H1 (cell line): ENCODE data around the gene PARD3. TPM values are rescaled to one million over a fixed set of nuclear protein-coding genes. Genes with fewer than 3 reads are reported as not detected.

Source experiments
- CTCF ChIA-PET: fragments of 300-600 bp; sonication (Branson Sonifier 250); formaldehyde crosslinking; loops from one replicate; lab custom pipeline; 2021; ENCODE audit not compliant: partially characterized antibody; lab: Charles Lee
- POLR2A ChIA-PET: fragments of 300-600 bp; sonication (Branson Sonifier 250); formaldehyde crosslinking; loops from one replicate; lab custom pipeline; 2021; ENCODE audit warnings: inconsistent platforms; ENCODE audit not compliant: partially characterized antibody; lab: Charles Lee
- DNase-seq, 2 experiments: peaks; one replicate each; pipeline versions ENCODE4 v3.0.0 to v3.0.0-alpha.2; 2010 to 2022; ENCODE audit warnings: low spot score in 2 of 2, low read depth in 1 of 2, mixed read lengths in 1 of 2
- FAIRE-seq: peaks from 2 replicates; lab custom pipeline; 2011; peaks lifted over from hg19 to GRCh38; lab: Jason Lieb, UNC
- H2AFZ ChIP-seq: 2 replicates; pipeline ENCODE4 v1.8.1; 2012; ENCODE audit warnings: low read length, inconsistent platforms
- H2AK5ac ChIP-seq: 2 replicates; pipeline ENCODE4 v1.6.1; 2013; ENCODE audit warnings: low read depth, low read length
- H2BK120ac ChIP-seq: replicated peaks from 2 replicates; pipeline ENCODE3; 2013; ENCODE audit warnings: low read depth, low read length, inconsistent platforms
- H2BK12ac ChIP-seq: 2 replicates; pipeline ENCODE4 v1.6.1; 2013; ENCODE audit warnings: low read depth, low read length
- H2BK15ac ChIP-seq: 2 replicates; pipeline ENCODE4 v1.6.1; 2013; ENCODE audit warnings: low read length
- H2BK20ac ChIP-seq: 2 replicates; pipeline ENCODE4 v1.6.1; 2013; ENCODE audit warnings: low read length
- H2BK5ac ChIP-seq: 2 replicates; pipeline ENCODE4 v1.6.1; 2013; ENCODE audit warnings: low read depth, low read length
- H3K14ac ChIP-seq: 2 replicates; pipeline ENCODE4 v1.6.1; 2013; ENCODE audit warnings: inconsistent platforms; ENCODE audit not compliant: insufficient read length
- H3K18ac ChIP-seq: 2 replicates; pipeline ENCODE4 v1.6.1; 2013; ENCODE audit warnings: low read length; ENCODE audit errors: extremely low read depth
- H3K23ac ChIP-seq: 2 replicates; pipeline ENCODE4 v1.6.1; 2013; ENCODE audit warnings: inconsistent platforms; ENCODE audit not compliant: insufficient read length
- H3K23me2 ChIP-seq: 2 replicates; pipeline ENCODE4 v1.6.1; 2013; ENCODE audit warnings: low read depth, low read length
- H3K27ac ChIP-seq: 2 replicates; pipeline ENCODE4 v1.6.1; 2011; ENCODE audit warnings: low read depth, low read length, inconsistent platforms
- H3K27me3 ChIP-seq, 4 experiments: replicated peaks in 1 of 4; 1 replicate in 1 of 4; 2 replicates in 3 of 4; pipeline versions ENCODE4 v1.6.1 to v1.8.1; 2011 to 2013; ENCODE audit warnings: low read length in 3 of 4, mild to moderate bottlenecking in 3 of 4, inconsistent platforms in 2 of 4, mixed read lengths in 2 of 4, moderate library complexity in 1 of 4; ENCODE audit not compliant: control insufficient read depth in 3 of 4, insufficient read depth in 3 of 4; ENCODE audit errors: extremely low read depth in 1 of 4
- H3K36me3 ChIP-seq, 4 experiments: 2 replicates each; pipeline versions ENCODE4 v1.6.1 to v1.8.1; 2011 to 2013; ENCODE audit warnings: mild to moderate bottlenecking in 4 of 4, low read length in 3 of 4, moderate library complexity in 2 of 4, control low read depth in 1 of 4, inconsistent platforms in 1 of 4; ENCODE audit not compliant: insufficient read depth in 4 of 4, control insufficient read depth in 2 of 4
- H3K4ac ChIP-seq: replicated peaks from 2 replicates; pipeline ENCODE3; 2013; ENCODE audit warnings: low read length, low read depth, mixed read lengths, inconsistent platforms; ENCODE audit not compliant: insufficient read length
- H3K4me1 ChIP-seq, 4 experiments: replicated peaks in 1 of 4; 1 replicate in 1 of 4; 2 replicates in 3 of 4; pipeline versions ENCODE4 v1.6.1 to v1.8.1; 2011 to 2013; ENCODE audit warnings: low read length in 3 of 4, inconsistent platforms in 2 of 4, mixed read lengths in 1 of 4; ENCODE audit not compliant: insufficient read depth in 4 of 4, control insufficient read depth in 3 of 4
- H3K4me2 ChIP-seq, 2 experiments: 2 replicates each; pipeline versions ENCODE4 v1.6.1 to v1.8.1; 2011 to 2013; ENCODE audit warnings: low read depth in 2 of 2, low read length in 2 of 2, control low read depth in 1 of 2, inconsistent platforms in 1 of 2, mild to moderate bottlenecking in 1 of 2; ENCODE audit not compliant: insufficient read depth in 1 of 2
- H3K4me3 ChIP-seq, 4 experiments: fragments of 200-600, 300-600 bp in 1 of 4; sonication (generic), shearing (Covaris generic), sonication (Bioruptor Twin) in 1 of 4; 2 replicates each; pipeline versions ENCODE4 v1.5.1 to v1.8.1; 2011 to 2016; ENCODE audit warnings: low read length in 4 of 4, low read depth in 3 of 4, control low read depth in 2 of 4, inconsistent platforms in 2 of 4, mild to moderate bottlenecking in 2 of 4, mixed read lengths in 1 of 4, moderate library complexity in 1 of 4; ENCODE audit not compliant: insufficient read depth in 2 of 4; ENCODE audit errors: extremely low read depth in 1 of 4
- H3K56ac ChIP-seq: replicated peaks from 2 replicates; pipeline ENCODE3; 2013; ENCODE audit warnings: low read depth, mild to moderate bottlenecking, mixed read lengths, low read length, inconsistent platforms; ENCODE audit not compliant: insufficient read length
- H3K79me1 ChIP-seq: 2 replicates; pipeline ENCODE4 v1.6.1; 2013; ENCODE audit warnings: low read depth, low read length, control low read depth
- H3K79me2 ChIP-seq, 2 experiments: 2 replicates each; pipeline versions ENCODE4 v1.6.1 to v1.8.1; 2012 to 2013; ENCODE audit warnings: low read length in 2 of 2, mild to moderate bottlenecking in 2 of 2, inconsistent platforms in 1 of 2; ENCODE audit not compliant: insufficient read depth in 2 of 2, control insufficient read depth in 1 of 2
- H3K9ac ChIP-seq, 4 experiments: replicated peaks in 1 of 4; 1 replicate in 1 of 4; 2 replicates in 3 of 4; pipeline versions ENCODE4 v1.6.1 to v1.8.1; 2011 to 2013; ENCODE audit warnings: low read depth in 3 of 4, low read length in 3 of 4, control low read depth in 2 of 4, mild to moderate bottlenecking in 2 of 4, moderate library complexity in 2 of 4, inconsistent platforms in 1 of 4; ENCODE audit errors: extremely low read depth in 1 of 4
- H3K9me3 ChIP-seq, 2 experiments: 2 replicates each; pipeline versions ENCODE4 v1.6.1 to v1.8.1; 2012 to 2013; ENCODE audit warnings: mild to moderate bottlenecking in 2 of 2, moderate library complexity in 2 of 2, control low read depth in 1 of 2, inconsistent platforms in 1 of 2, low read depth in 1 of 2, low read length in 1 of 2, mixed read lengths in 1 of 2; ENCODE audit not compliant: insufficient read depth in 2 of 2
- H4K20me1 ChIP-seq, 2 experiments: replicated peaks in 1 of 2; 2 replicates each; pipeline versions ENCODE3 to v1.8.1; 2011 to 2013; ENCODE audit warnings: inconsistent platforms in 2 of 2, low read length in 2 of 2, mild to moderate bottlenecking in 1 of 2; ENCODE audit not compliant: insufficient read depth in 2 of 2, control insufficient read depth in 1 of 2
- H4K5ac ChIP-seq: 2 replicates; pipeline ENCODE4 v1.6.1; 2013; ENCODE audit warnings: low read length, low read depth, mixed read lengths, inconsistent platforms; ENCODE audit not compliant: insufficient read length
- H4K8ac ChIP-seq: 2 replicates; pipeline ENCODE4 v1.8.0; 2013; ENCODE audit warnings: mild to moderate bottlenecking, moderate library complexity, low read length, inconsistent platforms; ENCODE audit not compliant: insufficient read depth; ENCODE audit errors: extremely low read depth
- H4K91ac ChIP-seq: replicated peaks from 2 replicates; pipeline ENCODE3; 2013; ENCODE audit warnings: low read length, mixed read lengths, inconsistent platforms; ENCODE audit not compliant: insufficient read length
- JUN ChIP-seq: IDR thresholded peaks from 2 replicates; pipeline ENCODE4 v1.6.1; 2011; ENCODE audit warnings: low read depth, mild to moderate bottlenecking, improper control_type of control experiment, low read length
- RBBP5 ChIP-seq: IDR thresholded peaks from 2 replicates; pipeline ENCODE4 v1.7.1; 2012; ENCODE audit warnings: low read depth, mild to moderate bottlenecking, inconsistent platforms, low read length, moderate library complexity, borderline replicate concordance
- ZNF274 ChIP-seq: IDR thresholded peaks from 2 replicates; pipeline ENCODE4 v1.7.0; 2012; ENCODE audit warnings: low read length, borderline replicate concordance; ENCODE audit errors: extremely low read depth
- polyA plus RNA-seq, 7 experiments: library from polyadenylated mRNA; depleted of rRNA in 3 of 7; stranded (reverse) in 5 of 7; unstranded in 2 of 7; fragments of >200 nt in 5 of 7; fragments of 200-250 nt in 2 of 7; gene quantifications; 1 replicate in 5 of 7; 2 replicates in 1 of 7; 4 replicates in 1 of 7; pipeline versions ENCODE4 v1.2.1 to v1.2.3, GENCODE V29; 2011 to 2013; ENCODE audit warnings: missing spikeins in 2 of 7, mixed read lengths in 2 of 7
- total RNA-seq: library from RNA; stranded (reverse); fragmentation: NEBNext Ultra II Directional; extraction: Animal tissue kit (Norgen Biotek cat#: 25700); gene quantifications from 2 replicates; pipeline ENCODE4 v1.2.1, GENCODE V29; 2021

The PARD3 gene
- total and polyA plus RNA-seq, 2 of the 8 experiments (the other 6 are each of a cell fraction or from before 2014, with no cell fraction given): 19.7 to 49.1 TPM

DNA sequence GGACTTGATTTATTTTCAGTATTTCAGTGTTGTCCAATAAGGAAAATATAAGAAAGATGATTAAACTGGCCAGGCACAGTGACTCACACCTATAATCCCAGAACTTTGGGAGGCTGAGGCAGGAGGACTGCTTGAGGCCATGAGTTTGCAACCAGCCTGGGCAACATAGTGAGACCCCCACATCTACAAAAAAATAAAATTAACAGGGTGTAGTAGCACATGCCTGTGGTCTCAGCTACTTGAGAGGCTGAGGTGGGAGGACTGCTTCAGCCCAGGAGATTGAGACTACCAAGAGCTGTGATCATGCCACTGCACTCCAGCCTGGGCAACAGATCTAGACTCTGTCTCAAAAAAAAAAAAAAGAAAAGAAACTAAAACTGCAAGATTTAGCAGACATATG, 138.0 kb downstream of the PARD3 start:
- no peak overlapping the region for H3K9ac ChIP-seq

More for the DNA sequence above, 138.0 kb downstream of the PARD3 start:
- Histone ChIP-seq H2BK5ac (no peak overlapping the region), H4K5ac (no peak overlapping the region), H3K14ac (no peak overlapping the region), H3K79me1 (no peaks in the 10 kb centered on the region; the same call in 1 of the 2 replicates), H2AFZ (no peak overlapping the region), H2BK15ac (no peak overlapping the region), H2BK20ac (no peak overlapping the region), H3K18ac (no peak overlapping the region), H4K91ac (no peak overlapping the region), H3K79me2 (peaks cover 0 to 71% of the 10 kb centered on the region in 2 experiments; a peak in 2 of 4 replicates), H2AK5ac (no peak overlapping the region), H3K4me3 (no peak overlapping the region), H3K23ac (no peak overlapping the region), H3K4me2 (no peak overlapping the region), H2BK12ac (no peak overlapping the region), H3K9me3 (no peaks in the 10 kb centered on the region), H3K4ac (no peak overlapping the region), H2BK120ac (no peak overlapping the region), H3K36me3 (no peaks in the 10 kb centered on the region), H4K8ac (no peak overlapping the region), H3K27ac (no peak overlapping the region), H4K20me1 (peaks cover 0 to 6% of the 10 kb centered on the region in 2 experiments), H3K56ac (no peak overlapping the region), H3K27me3 (no peaks in the 10 kb centered on the region), H3K23me2 (no peaks in the 10 kb centered on the region), H3K4me1 (peaks cover 0 to 4% (median 2%) of the 10 kb centered on the region in 4 experiments; a peak in 5 of 7 replicates)
- no peak for FAIRE-seq
- no peak for TF ChIP-seq JUN
- TF ChIP-seq RBBP5: no peak
- TF ChIP-seq ZNF274: no peak
- ChIA-PET POLR2A (no interaction called here), CTCF (interaction anchor here (0.7 to 1.4 kb wide), 13 partner anchors 20 to 349 kb away, joined by 3 to 7 read pairs (median 3); no protein-coding TSS in a partner anchor)
- no peak for DNase-seq
